Astrocyte of the cerebellum (primary cell): ENCODE results near the gene B4GALNT3.

Experiments used
- DNase-seq: peaks from one replicate; pipeline ENCODE4 v3.0.0-alpha.2; 2011; ENCODE audit warnings: low read depth
- H3K4me3 ChIP-seq: 2 replicates; pipeline ENCODE4 v1.5.1; 2011; ENCODE audit warnings: mild to moderate bottlenecking, low read depth, low read length, moderate library complexity
- CTCF ChIP-seq: IDR thresholded peaks from 2 replicates; pipeline ENCODE4 v1.5.1; 2012; ENCODE audit warnings: low read length, low read depth, moderate library complexity, mild to moderate bottlenecking; ENCODE audit errors: missing control alignments
- in situ Hi-C: cut with HindIII; loops from 2 replicates; pipeline ENCODE4 v1.10.0; 2017; ENCODE audit warnings: low sequenced_read_pairs

B4GALNT3 gene

GRCh38 chr12:505221-505620, 45.5 kb downstream of the B4GALNT3 start:
- in situ Hi-C loops: no loop called here
- no peak for TF ChIP-seq CTCF
- H3K4me3 ChIP-seq: no peak overlapping the region
- no peak for DNase-seq

GRCh38 chr12:507391-507796, 47.7 kb downstream of the B4GALNT3 start:
- H3K4me3 ChIP-seq: no peak overlapping the region
- DNase-seq: no peak
- no peak for TF ChIP-seq CTCF
- in situ Hi-C loops: no loop called here

- no peak overlapping the region for H3K4me3 ChIP-seq
- DNase-seq: no peak
- TF ChIP-seq CTCF: no peak
- in situ Hi-C loops: no loop called here
Observed at GRCh38 chr12:508145-508544, 48.4 kb downstream of the B4GALNT3 start.

GRCh38 chr12:508795-509194, 49.1 kb downstream of the B4GALNT3 start:
- no peak for TF ChIP-seq CTCF
- in situ Hi-C loops: no loop called here
- no peak overlapping the region for H3K4me3 ChIP-seq
- no peak for DNase-seq

GRCh38 chr12:509500-509899, 49.8 kb downstream of the B4GALNT3 start:
- in situ Hi-C loops: no loop called here
- H3K4me3 ChIP-seq: no peak overlapping the region
- no peak for TF ChIP-seq CTCF
- no peak for DNase-seq

- no peak for TF ChIP-seq CTCF
- H3K4me3 ChIP-seq: no peak overlapping the region
- no peak for DNase-seq
- in situ Hi-C loops: no loop called here
Observed at GRCh38 chr12:510071-510825, 50.5 kb downstream of the B4GALNT3 start.
